ENCODE data around the gene TMPRSS2.

Gene TMPRSS2

GRCh38 chr21:41509145-41509496 is 1.2 kb upstream of the TMPRSS2 start:
- DNase-seq: no peak

- no peak for DNase-seq
Observed at GRCh38 chr21:41508415-41509144, 622 bp upstream of the TMPRSS2 start.

- DNase-seq: no peak
Observed at GRCh38 chr21:41506611-41507520, 1.1 kb downstream of the TMPRSS2 start.

GRCh38 chr21:41506005-41506594 is 1.9 kb downstream of the TMPRSS2 start:
- no peak for DNase-seq

- no peak for DNase-seq
Observed at GRCh38 chr21:41504030-41504429, 3.9 kb downstream of the TMPRSS2 start.

- no peak for DNase-seq
Observed at GRCh38 chr21:41503331-41503730, 4.6 kb downstream of the TMPRSS2 start.

- DNase-seq: no peak
Observed at GRCh38 chr21:41501919-41502318, 6.0 kb downstream of the TMPRSS2 start.

- DNase-seq: no peak
Observed at GRCh38 chr21:41500931-41501381, 7.0 kb downstream of the TMPRSS2 start.

GRCh38 chr21:41500363-41500762 is 7.6 kb downstream of the TMPRSS2 start:
- DNase-seq: no peak

GRCh38 chr21:41499920-41500319 is 8.0 kb downstream of the TMPRSS2 start:
- DNase-seq: no peak

- no peak for DNase-seq
Observed at GRCh38 chr21:41497788-41498187, 10.2 kb downstream of the TMPRSS2 start.

GRCh38 chr21:41497008-41497407 is 10.9 kb downstream of the TMPRSS2 start:
- no peak for DNase-seq

- no peak for DNase-seq
Observed at GRCh38 chr21:41494242-41494641, 13.7 kb downstream of the TMPRSS2 start.

- no peak for DNase-seq
Observed at GRCh38 chr21:41491412-41491811, 16.5 kb downstream of the TMPRSS2 start.

- no peak for DNase-seq
Observed at GRCh38 chr21:41490330-41490729, 17.6 kb downstream of the TMPRSS2 start.

- no peak for DNase-seq
Observed at GRCh38 chr21:41489329-41489728, 18.6 kb downstream of the TMPRSS2 start.

- DNase-seq: no peak
Observed at GRCh38 chr21:41488080-41488479, 19.9 kb downstream of the TMPRSS2 start.

- no peak for DNase-seq
Observed at GRCh38 chr21:41487082-41487481, 20.9 kb downstream of the TMPRSS2 start.

- DNase-seq: no peak
Observed at GRCh38 chr21:41483973-41484372, 24.0 kb downstream of the TMPRSS2 start.

- DNase-seq: no peak
Observed at GRCh38 chr21:41483415-41483814, 24.5 kb downstream of the TMPRSS2 start.

GRCh38 chr21:41482980-41483379 is 25.0 kb downstream of the TMPRSS2 start:
- no peak for DNase-seq

- DNase-seq: no peak
Observed at GRCh38 chr21:41482301-41482700, 25.7 kb downstream of the TMPRSS2 start.

- DNase-seq: no peak
Observed at GRCh38 chr21:41481191-41481590, 26.8 kb downstream of the TMPRSS2 start.
